ENCODE measurements around the gene FLYWCH1. TPM values are rescaled to one million over a fixed set of nuclear protein-coding genes. Genes with fewer than 3 reads are reported as not detected.

Gene FLYWCH1
- total and polyA plus RNA-seq, 10 of the 15 experiments (the other 5 are each of a cell fraction or from before 2014, with no cell fraction given): 0.47 to 33.8 (median 11.2) TPM

DNA sequence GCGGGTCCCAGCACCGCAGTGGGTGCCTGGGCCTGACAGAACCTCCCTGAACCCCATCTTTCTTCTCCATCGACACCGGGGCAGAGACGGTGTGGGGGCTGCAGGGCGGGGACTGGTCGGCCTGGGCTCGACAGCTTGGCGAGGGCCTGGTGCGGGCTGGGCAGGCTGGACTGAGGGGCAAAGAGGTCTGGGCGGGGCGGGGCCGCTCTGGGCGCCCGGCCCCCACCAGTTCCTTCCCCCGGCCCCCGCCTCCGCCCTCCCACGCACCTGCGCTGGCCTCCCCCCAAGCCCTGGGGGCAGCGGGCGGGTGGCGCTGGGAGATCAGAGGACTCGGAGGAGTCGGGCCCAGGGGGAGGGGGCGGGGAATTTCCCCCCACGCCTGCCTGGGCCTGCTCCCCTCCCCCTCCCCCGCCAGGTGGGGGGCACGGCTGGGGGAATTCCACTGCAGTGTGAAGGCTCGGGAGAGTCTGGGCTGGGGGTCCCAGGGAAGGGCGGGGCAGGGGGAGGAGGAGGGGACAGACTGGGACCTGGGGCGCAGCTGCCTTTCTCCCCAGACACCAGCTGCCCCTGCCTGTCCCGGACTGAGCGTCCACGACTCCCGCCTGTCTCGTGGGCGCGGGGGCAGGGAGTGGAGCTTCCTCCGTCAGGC, 51.5 kb downstream of the FLYWCH1 start:
- no TSS peak for BruUV-seq (replicated peaks)
- CTCF ChIA-PET: interaction anchor here (0.7 to 4.7 kb wide), 5 partner anchors 17 to 50 kb away, joined by 3 to 20 read pairs (median 4); partner anchors contain the start of gene PKMYT1

More for the DNA sequence above, 51.5 kb downstream of the FLYWCH1 start:
- ATAC-seq (peak; percentile 8), FAIRE-seq (no peak), DNase-seq (ENCODE audit: low read depth, low spot score) (no peak)
- Histone ChIP-seq H3K27me3 (replicated peaks in 1 of 2; ENCODE audit: control insufficient read depth in 2 of 2, insufficient read depth in 2 of 2, low read length in 1 of 2) (no peaks in the 10 kb centered on the region), H3K9me3 (replicated peaks; ENCODE audit: control insufficient read depth, insufficient read depth, low read length) (no peaks in the 10 kb centered on the region), H3K79me2 (ENCODE audit: control insufficient read depth, insufficient read depth, low read length) (no peaks in the 10 kb centered on the region), H3K4me1 (ENCODE audit: control insufficient read depth, insufficient read depth, low read length) (peaks cover 36% of the 10 kb centered on the region), H4K20me1 (ENCODE audit: control insufficient read depth, insufficient read depth) (no peaks in the 10 kb centered on the region), H3K27ac (ENCODE audit: control insufficient read depth, insufficient read depth) (0 out of 2 replicates have a peak overlapping the region, but pooled peaks have one; percentile 9), H3K4me2 (ENCODE audit: control insufficient read depth, insufficient read depth) (peak overlapping the region; percentile 94), H3K4me3 (peak overlapping the region; percentile 69; the same call in 1 of the 2 replicates), H2AFZ (ENCODE audit: control insufficient read depth, low read depth, low read length) (peak overlapping the region; percentile 47), H3K9ac (ENCODE audit: control insufficient read depth, insufficient read depth, low read length) (no peak overlapping the region; the same call in 1 of the 2 replicates), H3K36me3 (ENCODE audit: control insufficient read depth in 2 of 2, insufficient read depth in 2 of 2, low read length in 1 of 2) (no peaks in the 10 kb centered on the region)
- WGBS (ENCODE audit: insufficient coverage, insufficient replicate concordance, low lambda C conversion rate, missing lambda C conversion rate): 9% methylated on average over 17 of the region's 40 CpGs
- intact Hi-C loops (cut with micrococcal nuclease; ENCODE audit: unreplicated experiment): no loop called here
- ChIA-PET RAD21 (ENCODE audit: unreplicated experiment) (no interaction called here), SMC1A (ENCODE audit: uncharacterized antibody, unreplicated experiment) (interaction anchor here (0.9 to 1.5 kb wide), 4 partner anchors 14 to 50 kb away, joined by 3 read pairs; no protein-coding TSS in a partner anchor), POLR2A (interaction anchor here (0.6 kb wide), 1 partner anchor 70 kb away, joined by 3 read pairs; no protein-coding TSS in a partner anchor)
- TF ChIP-seq MTA2 (IDR thresholded peaks at IDR 0.05; ENCODE audit: low read depth): no peak
- TF ChIP-seq EGR1 (IDR thresholded peaks at IDR 0.05; ENCODE audit: borderline replicate concordance in 1 of 2, low read depth in 2 of 2, low read length in 2 of 2): peak in 1 of 2 experiments; percentile 93; a peak in 2 of 3 replicates
- no peak for TF ChIP-seq KDM1A (IDR thresholded peaks at IDR 0.05; ENCODE audit: borderline replicate concordance)
- TF ChIP-seq SMAD5 (IDR thresholded peaks at IDR 0.05; ENCODE audit: low read depth): no peak
- peak; percentile 64; the same call in 1 of the 2 replicates for TF ChIP-seq TCF12 (IDR thresholded peaks at IDR 0.05; ENCODE audit: low read depth, low read length)
- no peak for TF ChIP-seq FOXM1 (IDR thresholded peaks at IDR 0.05; ENCODE audit: low read depth, low read length)
- 0 out of 4 replicates have a peak, but pooled peaks of 1 of the 2 experiments have one; percentile 8 for TF ChIP-seq IKZF2 (IDR thresholded peaks at IDR 0.05)
- no peak for TF ChIP-seq SPI1 (IDR thresholded peaks at IDR 0.05; ENCODE audit: borderline replicate concordance, insufficient read depth, low read depth, low read length)
- in situ Hi-C loops (cut with MboI): no loop called here
